ENCODE results near the gene NCAM1. TPM values are rescaled to one million over a fixed set of nuclear protein-coding genes. Genes with fewer than 3 reads are reported as not detected.

Gene NCAM1
- total RNA-seq, 1 donor from 2014 or later: 3.9 TPM

- no peak for DNase-seq (ENCODE audit: low read depth)
Measured at GRCh38 chr11:113251281-113251680, 290.1 kb downstream of the NCAM1 start.

GRCh38 chr11:113253406-113253805 lies 292.2 kb downstream of the NCAM1 start:
- no peak for DNase-seq (ENCODE audit: low read depth)

GRCh38 chr11:113255096-113255495 lies 293.9 kb downstream of the NCAM1 start:
- DNase-seq (ENCODE audit: low read depth): peak; percentile 47

- DNase-seq (ENCODE audit: low read depth): no peak
Measured at GRCh38 chr11:113255741-113256140, 294.5 kb downstream of the NCAM1 start.

GRCh38 chr11:113256431-113257202 lies 295.4 kb downstream of the NCAM1 start:
- DNase-seq (ENCODE audit: low read depth): no peak

GRCh38 chr11:113260096-113260425 lies 298.8 kb downstream of the NCAM1 start:
- no peak for DNase-seq (ENCODE audit: low read depth)

GRCh38 chr11:113260541-113260940 lies 299.3 kb downstream of the NCAM1 start:
- no peak for DNase-seq (ENCODE audit: low read depth)

GRCh38 chr11:113261709-113262475 lies 300.7 kb downstream of the NCAM1 start:
- no peak for DNase-seq (ENCODE audit: low read depth)

- no peak for DNase-seq (ENCODE audit: low read depth)
Measured at GRCh38 chr11:113262594-113262993, 301.4 kb downstream of the NCAM1 start.

- no peak for DNase-seq (ENCODE audit: low read depth)
Measured at GRCh38 chr11:113263458-113264259, 302.4 kb downstream of the NCAM1 start.

GRCh38 chr11:113265362-113265761 lies 304.1 kb downstream of the NCAM1 start:
- DNase-seq (ENCODE audit: low read depth): no peak

GRCh38 chr11:113267493-113267892 lies 306.3 kb downstream of the NCAM1 start:
- no peak for DNase-seq (ENCODE audit: low read depth)

GRCh38 chr11:113269096-113269495 lies 307.9 kb downstream of the NCAM1 start:
- no peak for DNase-seq (ENCODE audit: low read depth)

- no peak for DNase-seq (ENCODE audit: low read depth)
Measured at GRCh38 chr11:113269636-113270035, 308.4 kb downstream of the NCAM1 start.

GRCh38 chr11:113270080-113270479 lies 308.9 kb downstream of the NCAM1 start:
- DNase-seq (ENCODE audit: low read depth): no peak

- no peak for DNase-seq (ENCODE audit: low read depth)
Measured at GRCh38 chr11:113271551-113272245, 310.5 kb downstream of the NCAM1 start.

GRCh38 chr11:113272281-113272680 lies 311.1 kb downstream of the NCAM1 start:
- no peak for DNase-seq (ENCODE audit: low read depth)

- DNase-seq (ENCODE audit: low read depth): no peak
Measured at GRCh38 chr11:113272927-113273615, 311.9 kb downstream of the NCAM1 start.

GRCh38 chr11:113273720-113274119 lies 312.5 kb downstream of the NCAM1 start:
- no peak for DNase-seq (ENCODE audit: low read depth)

GRCh38 chr11:113274713-113275582 lies 313.7 kb downstream of the NCAM1 start:
- no peak for DNase-seq (ENCODE audit: low read depth)

Data from renal cortical epithelial cell (primary cell).